Neural cell (in vitro differentiated cells): ENCODE data around the gene SERPINA3.

Source experiments
- CTCF ChIP-seq: fragments of 450-650 bp; IDR thresholded peaks from 2 replicates; pipeline ENCODE4 v1.5.1; 2014; ENCODE audit warnings: antibody characterized with exemption, mild to moderate bottlenecking, moderate library complexity; ENCODE audit not compliant: poor library complexity, severe bottlenecking
- EZH2 ChIP-seq: fragments of 200-600, 300-800 bp; shearing (Covaris generic), sonication (generic); IDR thresholded peaks from 2 replicates; pipeline ENCODE4 v1.6.1; 2014; ENCODE audit warnings: antibody characterized with exemption, low read length, borderline replicate concordance, mild to moderate bottlenecking; ENCODE audit not compliant: insufficient read depth, poor library complexity, severe bottlenecking
- MXI1 ChIP-seq: fragments of 450-650 bp; conservative IDR thresholded peaks from 2 replicates; pipeline ENCODE4 v1.6.1; 2014; ENCODE audit warnings: antibody characterized with exemption, mild to moderate bottlenecking; ENCODE audit not compliant: poor library complexity, severe bottlenecking
- SMC3 ChIP-seq: fragments of 450-650 bp; conservative IDR thresholded peaks from 2 replicates; pipeline ENCODE4 v1.6.1; 2014; ENCODE audit warnings: antibody characterized with exemption, mild to moderate bottlenecking, moderate library complexity; ENCODE audit not compliant: poor library complexity
- TAF1 ChIP-seq: IDR thresholded peaks from 2 replicates; pipeline ENCODE4 v1.6.1; 2012; ENCODE audit warnings: low read depth

GRCh38 chr14:94655169-94655710 is 43.0 kb downstream of the SERPINA3 start:
- no peak for TF ChIP-seq CTCF
- TF ChIP-seq MXI1 = no peak
- TF ChIP-seq TAF1 = no peak
- TF ChIP-seq EZH2 = no peak
- TF ChIP-seq SMC3 = no peak
